ENCODE measurements around the gene HOXB8. TPM values are rescaled to one million over a fixed set of nuclear protein-coding genes. Genes with fewer than 3 reads are reported as not detected.
A peak's percentile ranks its signal among the peaks of the same experiment; 100 is the strongest.

HOXB8 gene
- total and polyA plus RNA-seq, 2 experiments from 2014 or later, result 0.31 to 0.57 TPM

DNA sequence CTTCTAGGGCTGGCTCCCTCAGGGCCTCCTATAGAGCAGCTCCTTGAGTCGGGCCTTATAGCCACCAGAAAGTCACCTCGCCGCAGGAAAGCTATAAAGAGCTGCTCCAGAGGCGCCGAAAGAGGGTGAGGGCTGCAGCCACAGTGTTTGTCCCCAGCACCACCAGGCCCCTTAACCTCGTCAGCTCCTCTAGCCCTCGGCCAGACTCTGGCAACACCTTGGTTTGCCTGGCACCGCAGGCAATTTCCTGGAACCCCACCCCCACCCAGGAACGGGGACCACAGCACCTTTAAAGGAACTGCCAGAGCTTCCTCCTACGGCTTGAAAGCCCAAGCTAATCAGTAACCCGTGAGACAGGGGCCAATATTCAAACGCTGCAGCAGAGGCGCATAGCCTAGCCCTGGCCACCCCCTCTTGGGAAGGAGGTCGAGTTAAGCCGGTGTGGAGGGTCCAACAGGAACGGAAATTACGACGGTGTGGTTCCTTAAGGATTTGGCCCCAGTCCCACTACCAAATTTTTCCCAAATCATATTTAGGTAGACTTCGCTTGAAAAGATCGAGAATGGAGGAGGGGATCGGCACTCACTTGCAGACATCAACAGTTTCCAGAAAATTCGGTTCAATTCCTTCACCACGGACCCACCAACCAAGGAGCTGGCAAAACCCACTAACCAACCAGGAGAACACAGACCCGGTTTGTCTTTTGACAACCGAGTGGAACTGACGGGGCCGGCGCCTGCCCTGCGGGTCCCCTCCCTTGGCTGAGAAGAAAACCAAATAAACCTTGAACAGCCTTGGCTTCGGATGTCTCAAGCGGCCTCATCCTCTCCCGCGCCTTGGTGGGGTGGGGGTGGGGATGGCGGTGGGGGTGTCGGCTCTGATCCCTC, 13.3 kb downstream of the HOXB8 start:
- Histone ChIP-seq H3K9me2 (replicated peaks; ENCODE audit: insufficient read depth) (no peaks in the 10 kb centered on the region), H3K4me1 (ENCODE audit: insufficient read depth) (peaks cover 10% of the 10 kb centered on the region), H3K27ac (no peak overlapping the region), H3K9me3 (ENCODE audit: low read depth) (no peaks in the 10 kb centered on the region), H2AFZ (no peak overlapping the region), H3K4me2 (peak overlapping the region; percentile 71), H3K79me2 (no peaks in the 10 kb centered on the region), H3K36me3 (replicated peaks; ENCODE audit: insufficient read depth, low read depth) (no peaks in the 10 kb centered on the region), H3K4me3 (peak overlapping the region; percentile 2), H4K20me1 (ENCODE audit: insufficient read depth, poor library complexity, severe bottlenecking) (no peaks in the 10 kb centered on the region), H3K27me3 (peaks cover 99% of the 10 kb centered on the region)
- TF ChIP-seq, protein P1, sequence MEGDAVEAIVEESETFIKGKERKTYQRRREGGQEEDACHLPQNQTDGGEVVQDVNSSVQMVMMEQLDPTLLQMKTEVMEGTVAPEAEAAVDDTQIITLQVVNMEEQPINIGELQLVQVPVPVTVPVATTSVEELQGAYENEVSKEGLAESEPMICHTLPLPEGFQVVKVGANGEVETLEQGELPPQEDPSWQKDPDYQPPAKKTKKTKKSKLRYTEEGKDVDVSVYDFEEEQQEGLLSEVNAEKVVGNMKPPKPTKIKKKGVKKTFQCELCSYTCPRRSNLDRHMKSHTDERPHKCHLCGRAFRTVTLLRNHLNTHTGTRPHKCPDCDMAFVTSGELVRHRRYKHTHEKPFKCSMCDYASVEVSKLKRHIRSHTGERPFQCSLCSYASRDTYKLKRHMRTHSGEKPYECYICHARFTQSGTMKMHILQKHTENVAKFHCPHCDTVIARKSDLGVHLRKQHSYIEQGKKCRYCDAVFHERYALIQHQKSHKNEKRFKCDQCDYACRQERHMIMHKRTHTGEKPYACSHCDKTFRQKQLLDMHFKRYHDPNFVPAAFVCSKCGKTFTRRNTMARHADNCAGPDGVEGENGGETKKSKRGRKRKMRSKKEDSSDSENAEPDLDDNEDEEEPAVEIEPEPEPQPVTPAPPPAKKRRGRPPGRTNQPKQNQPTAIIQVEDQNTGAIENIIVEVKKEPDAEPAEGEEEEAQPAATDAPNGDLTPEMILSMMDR (IDR thresholded peaks at IDR 0.05; ENCODE audit: poor library complexity), result no peak
- TF ChIP-seq EZH2 (IDR thresholded peaks at IDR 0.05; ENCODE audit: borderline replicate concordance), result peak; percentile 33
- peak; percentile 30 for DNase-seq (ENCODE audit: low spot score)
- WGBS (ENCODE audit: low lambda C conversion rate, missing lambda C conversion rate), result 10% methylated on average over 35 of the region's 35 CpGs

DNA sequence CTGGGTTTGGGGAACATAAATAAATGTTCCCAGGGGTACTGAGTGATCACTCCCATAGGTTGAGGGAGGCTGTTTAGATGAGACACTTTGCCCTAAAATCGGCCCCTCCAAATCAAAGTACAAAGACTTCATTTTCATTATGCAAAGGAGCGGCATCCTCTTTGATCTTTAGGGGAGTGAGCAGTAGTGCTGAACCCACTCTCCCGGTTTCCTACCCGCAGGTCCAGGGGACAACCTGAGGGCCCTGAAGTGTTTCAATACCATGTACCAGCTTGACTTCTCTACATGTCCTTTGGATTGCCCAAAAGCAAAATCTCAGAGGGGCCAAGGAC, 13.9 kb downstream of the HOXB8 start:
- Histone ChIP-seq H3K27me3 (peaks cover 99% of the 10 kb centered on the region), H3K9me3 (ENCODE audit: low read depth) (no peaks in the 10 kb centered on the region), H3K27ac (peak overlapping the region; percentile 30), H3K79me2 (no peaks in the 10 kb centered on the region), H3K9me2 (replicated peaks; ENCODE audit: insufficient read depth) (no peaks in the 10 kb centered on the region), H3K4me3 (no peak overlapping the region), H3K36me3 (replicated peaks; ENCODE audit: insufficient read depth, low read depth) (no peaks in the 10 kb centered on the region), H3K4me2 (peak overlapping the region; percentile 71), H4K20me1 (ENCODE audit: insufficient read depth, poor library complexity, severe bottlenecking) (no peaks in the 10 kb centered on the region), H3K4me1 (ENCODE audit: insufficient read depth) (peaks cover 10% of the 10 kb centered on the region), H2AFZ (no peak overlapping the region)
- TF ChIP-seq EZH2phosphoT487 (IDR thresholded peaks at IDR 0.05; ENCODE audit: low read depth, severe bottlenecking, unreplicated experiment), result no peak
- no peak for TF ChIP-seq EZH2 (IDR thresholded peaks at IDR 0.05; ENCODE audit: borderline replicate concordance)
- DNase-seq (ENCODE audit: low spot score), result no peak
- WGBS (ENCODE audit: low lambda C conversion rate, missing lambda C conversion rate), result 22% methylated on average over 4 of the region's 4 CpGs

DNA sequence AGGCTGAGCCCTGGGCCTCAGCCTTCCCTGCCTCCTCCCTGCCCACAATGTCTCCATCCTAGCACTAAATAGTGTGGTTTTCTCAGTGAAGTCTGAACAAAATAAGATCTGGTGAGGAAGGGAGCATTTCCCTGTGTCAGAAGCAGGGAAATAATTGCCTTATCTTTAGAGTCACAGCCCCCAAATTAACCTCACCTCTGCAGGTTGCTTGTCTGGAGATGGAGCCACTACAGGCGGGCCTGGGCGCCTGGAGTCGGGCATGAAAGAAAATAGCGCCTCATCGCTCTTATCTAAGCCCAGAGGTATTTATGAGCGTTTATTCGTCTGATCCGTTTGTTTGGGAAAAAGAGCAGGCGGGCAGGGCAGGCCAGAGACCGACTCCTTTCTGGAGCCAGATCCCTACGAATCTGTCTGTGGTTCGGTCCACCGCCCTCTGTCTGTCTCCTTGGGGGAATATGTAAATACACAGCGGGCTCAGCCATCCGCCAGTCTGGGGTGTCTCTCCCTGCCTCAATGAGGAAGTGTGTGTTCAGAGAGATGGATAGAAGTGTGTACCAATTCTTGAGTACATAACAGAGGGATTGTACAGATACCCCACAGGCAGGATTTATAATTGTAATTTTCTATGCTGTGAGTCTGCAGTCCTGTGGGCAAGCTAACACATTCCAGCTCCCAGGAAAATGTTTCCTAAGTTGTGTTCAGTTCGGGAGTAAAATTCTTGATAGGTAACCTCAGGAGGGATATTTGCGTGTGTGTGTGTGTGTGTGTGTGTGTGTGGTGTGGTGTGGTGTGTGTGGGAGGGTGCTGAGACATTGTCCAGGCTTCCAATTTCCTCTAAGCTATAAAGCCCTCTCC, 14.6 kb downstream of the HOXB8 start:
- Histone ChIP-seq H3K9me3 (ENCODE audit: low read depth) (no peaks in the 10 kb centered on the region), H3K27me3 (peaks cover 98% of the 10 kb centered on the region), H3K9me2 (replicated peaks; ENCODE audit: insufficient read depth) (no peaks in the 10 kb centered on the region), H3K36me3 (replicated peaks; ENCODE audit: insufficient read depth, low read depth) (no peaks in the 10 kb centered on the region), H3K4me1 (ENCODE audit: insufficient read depth) (peaks cover 10% of the 10 kb centered on the region), H2AFZ (no peak overlapping the region), H3K4me3 (no peak overlapping the region), H3K27ac (peak overlapping the region; percentile 30), H3K79me2 (no peaks in the 10 kb centered on the region), H4K20me1 (ENCODE audit: insufficient read depth, poor library complexity, severe bottlenecking) (no peaks in the 10 kb centered on the region), H3K4me2 (peak overlapping the region; percentile 71)
- peak; percentile 37 for DNase-seq (ENCODE audit: low spot score)
- 11% methylated on average over 17 of the region's 17 CpGs for WGBS (ENCODE audit: low lambda C conversion rate, missing lambda C conversion rate)
- TF ChIP-seq EZH2 (IDR thresholded peaks at IDR 0.05; ENCODE audit: borderline replicate concordance), result peak; percentile 7
- no peak for TF ChIP-seq EZH2phosphoT487 (IDR thresholded peaks at IDR 0.05; ENCODE audit: low read depth, severe bottlenecking, unreplicated experiment)
- TF ChIP-seq, protein P1 (IDR thresholded peaks at IDR 0.05; ENCODE audit: poor library complexity), result no peak

DNA sequence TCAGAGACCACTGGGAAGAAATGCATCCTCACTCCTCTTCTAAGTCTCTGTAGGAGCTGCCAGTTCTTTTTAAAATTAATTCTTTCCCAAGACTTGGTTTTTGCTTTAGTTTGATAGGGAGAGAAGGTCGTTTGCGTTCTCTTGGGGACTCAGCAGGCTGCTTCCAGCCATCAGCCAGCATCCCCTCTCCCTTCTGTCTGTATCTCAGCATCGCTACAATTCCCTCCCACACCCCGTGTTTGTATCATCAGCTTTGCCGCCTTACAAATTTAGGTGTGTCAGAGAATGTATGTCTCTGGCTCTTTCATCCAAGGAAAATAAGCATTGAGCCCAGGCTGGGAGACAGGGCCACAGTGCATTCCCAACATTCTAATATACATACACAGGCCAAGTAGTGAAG, 15.7 kb downstream of the HOXB8 start:
- TF ChIP-seq, protein P1 (IDR thresholded peaks at IDR 0.05; ENCODE audit: poor library complexity), result no peak
- no peak for TF ChIP-seq EZH2 (IDR thresholded peaks at IDR 0.05; ENCODE audit: borderline replicate concordance)
- no peak for TF ChIP-seq EZH2phosphoT487 (IDR thresholded peaks at IDR 0.05; ENCODE audit: low read depth, severe bottlenecking, unreplicated experiment)
- peaks cover 10% of the 10 kb centered on the region for H3K4me1 ChIP-seq (ENCODE audit: insufficient read depth)
- H3K4me2 ChIP-seq, result no peak overlapping the region
- no peaks in the 10 kb centered on the region for H3K9me2 ChIP-seq (replicated peaks; ENCODE audit: insufficient read depth)
- no peaks in the 10 kb centered on the region for H3K36me3 ChIP-seq (replicated peaks; ENCODE audit: insufficient read depth, low read depth)
- H3K9me3 ChIP-seq (ENCODE audit: low read depth), result no peaks in the 10 kb centered on the region
- H3K4me3 ChIP-seq, result no peak overlapping the region
- no peak for DNase-seq (ENCODE audit: low spot score)
- H4K20me1 ChIP-seq (ENCODE audit: insufficient read depth, poor library complexity, severe bottlenecking), result no peaks in the 10 kb centered on the region
- no peaks in the 10 kb centered on the region for H3K79me2 ChIP-seq
- no peak overlapping the region for H2AFZ ChIP-seq
- H3K27me3 ChIP-seq, result peaks cover 98% of the 10 kb centered on the region
- WGBS (ENCODE audit: low lambda C conversion rate, missing lambda C conversion rate), result 57% methylated on average over 5 of the region's 5 CpGs
- H3K27ac ChIP-seq, result no peak overlapping the region

Measured in hepatocyte (in vitro differentiated cells).